T-cell (primary cell): ENCODE data around the gene COL6A3. TPM values are rescaled to one million over a fixed set of nuclear protein-coding genes. Genes with fewer than 3 reads are reported as not detected.

Experiments used
- ATAC-seq, 4 experiments: fragments of 200-7000 bp in 3 of 4; fragments of 150-1000 bp in 1 of 4; cut with Tn5 transposase; replicated peaks in 1 of 4; 1 replicate in 3 of 4; 2 replicates in 1 of 4; pipeline ENCODE4 v1.10.0; 2021; ENCODE audit warnings: moderate library complexity in 3 of 4, mild to moderate bottlenecking in 2 of 4, moderate number of reproducible peaks in 1 of 4
- CTCF ChIA-PET, 2 donors: fragments of 300-600 bp; sonication (Branson Sonifier 250); formaldehyde crosslinking; loops; one replicate each; lab custom pipeline; 2022; ENCODE audit warnings: antibody characterized with exemption in 2 of 2; lab: Charles Lee
- POLR2A ChIA-PET, 2 donors: fragments of 300-600 bp; sonication (Branson Sonifier 250); formaldehyde crosslinking; loops; one replicate each; lab custom pipeline; 2022; ENCODE audit warnings: antibody characterized with exemption in 2 of 2; lab: Charles Lee
- DNase-seq, 35 experiments: peaks; one replicate each; pipeline versions ENCODE4 v3.0.0 to v3.0.0-alpha.2; 2013 to 2023
- H3K27ac ChIP-seq: one replicate; pipeline ENCODE4 v1.5.1; 2013; ENCODE audit warnings: low read length
- H3K27me3 ChIP-seq, 2 experiments: replicated peaks in 1 of 2; 1 replicate in 1 of 2; 2 replicates in 1 of 2; pipeline versions ENCODE4 v1.6.1 to v1.7.0; 2013; ENCODE audit warnings: low read length in 1 of 2, mixed read lengths in 1 of 2; ENCODE audit not compliant: control insufficient read depth in 2 of 2, insufficient read depth in 2 of 2; ENCODE audit errors: extremely low read depth in 1 of 2
- H3K36me3 ChIP-seq, 2 donors: 1 replicate in 1 of 2; 2 replicates in 1 of 2; pipeline versions ENCODE4 v1.6.1 to v1.7.0; 2013; ENCODE audit warnings: low read length in 1 of 2; ENCODE audit not compliant: control insufficient read depth in 2 of 2, insufficient read depth in 1 of 2; ENCODE audit errors: extremely low read depth in 1 of 2
- H3K4me1 ChIP-seq, 2 experiments: 1 replicate in 1 of 2; 2 replicates in 1 of 2; pipeline versions ENCODE4 v1.6.1 to v1.7.0; 2013; ENCODE audit warnings: low read length in 2 of 2, mixed read lengths in 1 of 2; ENCODE audit not compliant: insufficient read depth in 2 of 2, control insufficient read depth in 1 of 2; ENCODE audit errors: extremely low read depth in 1 of 2
- H3K4me3 ChIP-seq, 2 donors: 1 replicate in 1 of 2; 2 replicates in 1 of 2; pipeline versions ENCODE4 v1.5.1 to v1.7.0; 2013; ENCODE audit warnings: mild to moderate bottlenecking in 2 of 2, low read length in 1 of 2, moderate library complexity in 1 of 2; ENCODE audit not compliant: control insufficient read depth in 1 of 2; ENCODE audit errors: extremely low read depth in 1 of 2
- H3K9me3 ChIP-seq: 2 replicates; pipeline ENCODE4 v1.7.0; 2013
- H3K27ac Mint-ChIP-seq, 2 donors: one replicate each; pipeline ENCODE4 v1.8.0; 2020 to 2021; ENCODE audit warnings: mild to moderate bottlenecking in 2 of 2, mixed read lengths in 2 of 2
- H3K27me3 Mint-ChIP-seq, 2 donors: one replicate each; pipeline ENCODE4 v1.8.0; 2021 to 2022; ENCODE audit warnings: mixed read lengths in 2 of 2
- H3K36me3 Mint-ChIP-seq: one replicate; pipeline ENCODE4 v1.8.0; 2021; ENCODE audit warnings: mixed read lengths
- H3K4me1 Mint-ChIP-seq, 3 donors: one replicate each; pipeline ENCODE4 v1.8.0; 2020 to 2022; ENCODE audit warnings: mixed read lengths in 3 of 3, mild to moderate bottlenecking in 1 of 3
- H3K4me3 Mint-ChIP-seq, 3 donors: one replicate each; pipeline ENCODE4 v1.8.0; 2020 to 2022; ENCODE audit warnings: mild to moderate bottlenecking in 3 of 3, mixed read lengths in 3 of 3, moderate library complexity in 3 of 3
- H3K9me3 Mint-ChIP-seq, 3 donors: one replicate each; pipeline ENCODE4 v1.8.0; 2020 to 2022; ENCODE audit warnings: mixed read lengths in 3 of 3
- WGBS: methylation state at CpG from one replicate; pipeline ENCODE4 v1.1.5; 2013; ENCODE audit warnings: missing lambda C conversion rate; ENCODE audit not compliant: insufficient coverage; 5-methylcytosine and 5-hydroxymethylcytosine counted together
- total RNA-seq, 35 experiments: library from RNA in 6 of 35; stranded (reverse) in 6 of 35; fragments of 120-200 nt in 1 of 35; gene quantifications; one replicate each; pipeline versions ENCODE4 v1.2.1 to v1.2.4 and lab custom pipeline; 2013 to 2026

Gene COL6A3
- total RNA-seq, 5 donors from 2014 or later (not counting 1 experiment from before 2014, with no cell fraction given) = 1.5 to 2.9 (median 2.5) TPM

- H3K4me1 ChIP-seq = no peaks in the 10 kb centered on the region
- no peaks in the 10 kb centered on the region for H3K9me3 Mint-ChIP-seq
- no peak overlapping the region for H3K27ac Mint-ChIP-seq
- no peaks in the 10 kb centered on the region for H3K9me3 ChIP-seq
- H3K27me3 Mint-ChIP-seq = peaks cover 15 to 25% of the 10 kb centered on the region in 2 donors
- no peak overlapping the region for H3K4me3 Mint-ChIP-seq
- DNase-seq (no peak), ATAC-seq (no peak)
- H3K4me3 ChIP-seq = no peak overlapping the region
- POLR2A ChIA-PET = no interaction called here
- no peaks in the 10 kb centered on the region for H3K36me3 Mint-ChIP-seq
- WGBS = 60% methylated on average over 4 of the region's 8 CpGs
- no peaks in the 10 kb centered on the region for H3K36me3 ChIP-seq
- CTCF ChIA-PET = no interaction called here
- peaks cover 0 to 13% of the 10 kb centered on the region in 2 experiments for H3K27me3 ChIP-seq
- no peak overlapping the region for H3K27ac ChIP-seq
- no peaks in the 10 kb centered on the region for H3K4me1 Mint-ChIP-seq
Measured at GRCh38 chr2:237280939-237281338, 133.0 kb downstream of the COL6A3 start.

- H3K4me3 ChIP-seq = no peak overlapping the region
- no peak overlapping the region for H3K27ac ChIP-seq
Measured at GRCh38 chr2:237280229-237280628, 133.7 kb downstream of the COL6A3 start.

GRCh38 chr2:237279012-237279768 is 134.8 kb downstream of the COL6A3 start:
- Histone ChIP-seq H3K4me3 (no peak overlapping the region), H3K27me3 (peaks cover 0 to 10% of the 10 kb centered on the region in 2 experiments), H3K36me3 (no peaks in the 10 kb centered on the region), H3K4me1 (no peaks in the 10 kb centered on the region), H3K27ac (no peak overlapping the region), H3K9me3 (no peaks in the 10 kb centered on the region)
- no peak overlapping the region for H3K27ac Mint-ChIP-seq
- 79% methylated on average over 8 of the region's 9 CpGs for WGBS
- peaks cover 14 to 24% of the 10 kb centered on the region in 2 donors for H3K27me3 Mint-ChIP-seq
- H3K4me3 Mint-ChIP-seq = no peak overlapping the region
- POLR2A ChIA-PET = no interaction called here
- no peak for DNase-seq
- CTCF ChIA-PET = no interaction called here
- no peaks in the 10 kb centered on the region for H3K36me3 Mint-ChIP-seq
- no peaks in the 10 kb centered on the region for H3K9me3 Mint-ChIP-seq
- no peak for ATAC-seq
- no peaks in the 10 kb centered on the region for H3K4me1 Mint-ChIP-seq

More at GRCh38 chr2:237280229-237280628, 133.7 kb downstream of the COL6A3 start:
- no peak overlapping the region for H3K4me3 Mint-ChIP-seq
- Histone ChIP-seq H3K36me3 (no peaks in the 10 kb centered on the region), H3K9me3 (no peaks in the 10 kb centered on the region), H3K4me1 (no peaks in the 10 kb centered on the region), H3K27me3 (peaks cover 0 to 10% of the 10 kb centered on the region in 2 experiments)
- H3K27ac Mint-ChIP-seq = no peak overlapping the region
- ChIA-PET CTCF (no interaction called here), POLR2A (no interaction called here)
- no peaks in the 10 kb centered on the region for H3K36me3 Mint-ChIP-seq
- ATAC-seq (no peak), DNase-seq (no peak)
- no peaks in the 10 kb centered on the region for H3K4me1 Mint-ChIP-seq
- WGBS = 65% methylated on average over 7 of the region's 11 CpGs
- peaks cover 14 to 24% of the 10 kb centered on the region in 2 donors for H3K27me3 Mint-ChIP-seq
- no peaks in the 10 kb centered on the region for H3K9me3 Mint-ChIP-seq

- Histone ChIP-seq H3K27me3 (peaks cover 0 to 4% of the 10 kb centered on the region in 2 experiments), H3K27ac (no peak overlapping the region), H3K9me3 (no peaks in the 10 kb centered on the region), H3K36me3 (no peaks in the 10 kb centered on the region), H3K4me3 (no peak overlapping the region), H3K4me1 (no peaks in the 10 kb centered on the region)
- H3K9me3 Mint-ChIP-seq = no peaks in the 10 kb centered on the region
- no peaks in the 10 kb centered on the region for H3K4me1 Mint-ChIP-seq
- peaks cover 14 to 24% of the 10 kb centered on the region in 2 donors for H3K27me3 Mint-ChIP-seq
- no peak overlapping the region for H3K4me3 Mint-ChIP-seq
- no peak for ATAC-seq
- ChIA-PET CTCF (no interaction called here), POLR2A (no interaction called here)
- 80% methylated on average over 2 of the region's 6 CpGs for WGBS
- H3K36me3 Mint-ChIP-seq = no peaks in the 10 kb centered on the region
- DNase-seq = no peak
- no peak overlapping the region for H3K27ac Mint-ChIP-seq
Measured at GRCh38 chr2:237278568-237278967, 135.4 kb downstream of the COL6A3 start.

GRCh38 chr2:237276716-237277490 is 137.1 kb downstream of the COL6A3 start:
- H3K4me1 ChIP-seq = no peaks in the 10 kb centered on the region
- H3K4me1 Mint-ChIP-seq = no peaks in the 10 kb centered on the region
- ATAC-seq (no peak), DNase-seq (no peak)
- no peak overlapping the region for H3K27ac ChIP-seq
- H3K27me3 ChIP-seq = peaks cover 0 to 4% of the 10 kb centered on the region in 2 experiments
- ChIA-PET CTCF (no interaction called here), POLR2A (no interaction called here)
- no CpG with 5 or more reads among the region's 8 CpGs for WGBS
- H3K9me3 ChIP-seq = no peaks in the 10 kb centered on the region
- H3K36me3 Mint-ChIP-seq = no peaks in the 10 kb centered on the region
- H3K4me3 ChIP-seq = no peak overlapping the region
- H3K9me3 Mint-ChIP-seq = no peaks in the 10 kb centered on the region
- no peak overlapping the region for H3K4me3 Mint-ChIP-seq
- peaks cover 11 to 26% of the 10 kb centered on the region in 2 donors for H3K27me3 Mint-ChIP-seq
- no peak overlapping the region for H3K27ac Mint-ChIP-seq
- H3K36me3 ChIP-seq = no peaks in the 10 kb centered on the region
